ENCODE measurements around the gene SMYD3. TPM values are rescaled to one million over a fixed set of nuclear protein-coding genes. Genes with fewer than 3 reads are reported as not detected.
A peak's percentile ranks its signal among the peaks of the same experiment; 100 is the strongest.
"Not testable (repeated sequence)": the region's sequence is repeated elsewhere in the genome, so short reads cannot be mapped to it uniquely, and the experiment has no call there.

Gene SMYD3
- total and polyA plus RNA-seq, 9 of the 15 experiments (the other 6 are each of a cell fraction or from before 2014, with no cell fraction given): 128 to 440 (median 197) TPM

DNA sequence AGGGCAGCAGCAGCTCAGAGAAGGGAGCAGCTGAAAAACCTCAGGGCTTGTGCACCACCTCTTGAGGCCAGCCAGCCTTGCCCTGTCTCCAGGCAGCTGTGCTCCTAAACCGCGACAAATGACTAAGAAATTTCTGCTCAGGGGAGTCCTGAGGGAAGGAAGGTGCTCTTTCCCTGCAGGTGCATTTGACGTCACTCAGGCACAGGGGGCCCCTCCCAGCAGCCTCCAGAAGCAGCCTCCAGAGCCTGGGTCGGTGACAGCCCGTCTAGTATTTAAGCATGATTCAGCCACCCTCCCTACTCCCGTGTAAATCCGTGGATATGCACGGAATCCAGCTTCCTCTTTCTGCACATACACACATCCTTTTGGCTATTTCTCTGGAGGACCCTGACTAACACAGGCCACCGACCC lies 791.8 kb downstream of the SMYD3 start:
- DNase-seq (ENCODE audit: extremely low read depth in 1 of 4, low spot score in 3 of 4) (no peak), ATAC-seq (peak; percentile 26; the same call in 1 of the 3 replicates), FAIRE-seq (no peak)
- in situ Hi-C loops (cut with MboI) (no loop called here), intact Hi-C loops (cut with micrococcal nuclease) (no loop called here)
- TF ChIP-seq SPI1 (IDR thresholded peaks at IDR 0.05; ENCODE audit: borderline replicate concordance, low read depth, low read length): 0 out of 2 replicates have a peak, but pooled peaks have one; percentile 16
- no peak for TF ChIP-seq ZFX (CRISPR knock-in tag; IDR thresholded peaks at IDR 0.05)
- Histone ChIP-seq H3K4me3 (no peak overlapping the region), H3K4me1 (replicated peaks in 1 of 2; ENCODE audit: control insufficient read depth in 2 of 2, insufficient read depth in 2 of 2, low read length in 2 of 2) (peaks cover 0 to 5% of the 10 kb centered on the region in 2 experiments; a peak in 1 of 5 replicates), H3K9me3 (replicated peaks; ENCODE audit: control insufficient read depth, insufficient read depth, low read depth, low read length) (no peaks in the 10 kb centered on the region), H3K9me1 (ENCODE audit: control insufficient read depth, insufficient read depth, low read length) (no peaks in the 10 kb centered on the region), H3K27ac (ENCODE audit: extremely low read depth, low read depth, low read length) (no peak overlapping the region), H3K4me2 (ENCODE audit: insufficient read depth, low read length) (no peak overlapping the region), H2AFZ (ENCODE audit: low read depth, low read length) (no peak overlapping the region), H3K36me3 (ENCODE audit: control insufficient read depth, insufficient read depth, low read length) (no peaks in the 10 kb centered on the region), H3K79me2 (ENCODE audit: control insufficient read depth, insufficient read depth, low read length) (no peaks in the 10 kb centered on the region), H4K20me1 (replicated peaks; ENCODE audit: control insufficient read depth, insufficient read depth, low read length) (no peaks in the 10 kb centered on the region; the same call in 1 of the 2 replicates), H3K27me3 (ENCODE audit: control insufficient read depth in 2 of 2, insufficient read depth in 2 of 2, low read length in 2 of 2) (peaks cover 2 to 38% of the 10 kb centered on the region in 2 experiments; a peak in 3 of 5 replicates), H3K9ac (ENCODE audit: insufficient read depth in 1 of 2, low read depth in 2 of 2, low read length in 2 of 2) (no peak overlapping the region; a peak in 1 of 4 replicates)
- BruUV-seq (replicated peaks): no TSS peak
- 1% methylated on average over 9 of the region's 9 CpGs for WGBS (ENCODE audit: insufficient coverage, low coverage, missing lambda C conversion rate)
- CTCF ChIA-PET (ENCODE audit: low intra/inter-chr PET ratio): no interaction called here
- POLR2A ChIA-PET: interaction anchor here (0.6 kb wide), 1 partner anchor 14 kb away, joined by 3 read pairs; no protein-coding TSS in a partner anchor

DNA sequence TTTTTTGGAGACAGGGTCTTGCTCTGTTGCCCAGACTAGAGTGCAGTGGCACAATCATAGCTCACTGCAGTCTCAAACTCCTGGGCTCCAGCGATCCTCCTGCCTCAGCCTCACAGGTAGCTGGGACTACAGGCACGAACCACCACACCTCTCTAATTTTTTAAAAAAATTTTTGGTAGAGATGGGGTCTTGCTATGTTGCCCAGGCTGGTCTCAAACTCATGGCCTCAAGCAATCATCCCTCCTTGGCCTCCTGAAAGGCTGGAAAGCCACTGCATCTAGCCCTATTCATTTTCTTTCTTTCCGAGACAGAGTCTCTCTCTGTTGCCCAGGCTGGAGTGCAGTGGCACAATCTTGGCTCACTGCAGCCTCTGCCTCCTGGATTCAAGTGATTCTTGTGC lies 793.1 kb downstream of the SMYD3 start:
- H4K20me1 ChIP-seq (replicated peaks; ENCODE audit: control insufficient read depth, insufficient read depth, low read length); H3K36me3 ChIP-seq (ENCODE audit: control insufficient read depth, insufficient read depth, low read length); CTCF ChIA-PET (ENCODE audit: low intra/inter-chr PET ratio); BruUV-seq (replicated peaks); H3K9me1 ChIP-seq (ENCODE audit: control insufficient read depth, insufficient read depth, low read length); ATAC-seq; H3K27ac ChIP-seq (ENCODE audit: extremely low read depth, low read depth, low read length); H3K79me2 ChIP-seq (ENCODE audit: control insufficient read depth, insufficient read depth, low read length); H2AFZ ChIP-seq (ENCODE audit: low read depth, low read length); DNase-seq (ENCODE audit: extremely low read depth in 1 of 4, low spot score in 3 of 4); intact Hi-C loops (cut with micrococcal nuclease); in situ Hi-C loops (cut with MboI); H3K4me2 ChIP-seq (ENCODE audit: insufficient read depth, low read length); FAIRE-seq; H3K4me3 ChIP-seq; H3K4me1 ChIP-seq (replicated peaks in 1 of 2; ENCODE audit: control insufficient read depth in 2 of 2, insufficient read depth in 2 of 2, low read length in 2 of 2); H3K9me3 ChIP-seq (replicated peaks; ENCODE audit: control insufficient read depth, insufficient read depth, low read depth, low read length); H3K9ac ChIP-seq (ENCODE audit: insufficient read depth in 1 of 2, low read depth in 2 of 2, low read length in 2 of 2): not testable (repeated sequence)
- POLR2A ChIA-PET: interaction anchor here (0.9 to 1.6 kb wide), 2 partner anchors 10 to 16 kb away, joined by 3 read pairs; no protein-coding TSS in a partner anchor
- WGBS (ENCODE audit: insufficient coverage, low coverage, missing lambda C conversion rate): 14% methylated on average over 3 of the region's 3 CpGs
- peaks cover 2 to 48% of the 10 kb centered on the region in 2 experiments; a peak in 4 of 5 replicates for H3K27me3 ChIP-seq (ENCODE audit: control insufficient read depth in 2 of 2, insufficient read depth in 2 of 2, low read length in 2 of 2)
- TF ChIP-seq ZNF121 (CRISPR knock-in tag; conservative IDR thresholded peaks at IDR 0.05): peak; percentile 54; the same call in 1 of the 2 replicates

Measured in K562 (cell line).